Posterior vena cava (tissue), 2 donors: ENCODE data around the gene ASB4. TPM values are rescaled to one million over a fixed set of nuclear protein-coding genes. Genes with fewer than 3 reads are reported as not detected.

ENCODE experiments used
- DNase-seq: peaks from one replicate; pipeline ENCODE4 v3.0.0-alpha.2; 2020; ENCODE audit warnings: low spot score
- intact Hi-C, 2 donors: fragments of 100-400 bp; cut with DNase I; formaldehyde crosslinking; loops; one replicate each; pipeline versions ENCODE4 v1.14.1 to v1.14.2; 2022 to 2023
- total RNA-seq, 2 donors: library from RNA; stranded (reverse); fragmentation: NEBNext Ultra II Directional; extraction: Animal tissue kit (Norgen Biotek cat#: 25700); gene quantifications; one replicate each; pipeline ENCODE4 v1.2.1, GENCODE V29; 2021
- donor health status: DM: yes; HTN: yes; CAD: no.
- donor health status: DM: yes; HTN: yes; CAD: no.

ASB4 gene
- total RNA-seq, 2 donors from 2014 or later = 0.24 TPM; not detected in 1

GRCh38 chr7:95511716-95512260, 26.0 kb downstream of the ASB4 start:
- intact Hi-C loops = loop anchor here (5.0 kb wide), 1 partner anchor 181 kb away; no protein-coding TSS in a partner anchor
- peak; percentile 83 for DNase-seq

DNA sequence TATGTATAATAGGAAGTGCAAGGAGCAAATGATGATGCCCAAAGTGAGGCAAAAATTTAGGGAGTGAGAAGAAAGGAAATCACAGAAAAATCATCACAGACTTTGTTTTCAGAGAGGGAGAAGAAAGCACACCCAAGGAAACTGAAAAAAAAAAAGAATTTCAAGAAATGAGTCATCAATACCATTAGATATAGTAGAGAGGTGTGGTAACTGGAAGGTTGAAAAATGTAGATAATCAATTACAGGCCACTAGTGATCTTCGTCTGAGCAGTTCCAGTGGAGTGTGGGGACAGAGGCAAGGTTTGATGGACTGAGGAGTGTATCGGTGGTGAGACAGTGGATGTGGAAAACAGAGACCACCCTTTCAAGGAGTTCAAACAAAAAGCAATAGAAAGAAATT, 31.7 kb downstream of the ASB4 start:
- DNase-seq = no peak
- intact Hi-C loops = no loop called here

GRCh38 chr7:95517870-95518269, 32.1 kb downstream of the ASB4 start:
- intact Hi-C loops = no loop called here
- DNase-seq = no peak

GRCh38 chr7:95520136-95520535, 34.4 kb downstream of the ASB4 start:
- no peak for DNase-seq
- intact Hi-C loops = no loop called here

- intact Hi-C loops = loop anchor here in 1 of 2 donors (5.0 kb wide), 1 partner anchor 162 kb away; no protein-coding TSS in a partner anchor
- no peak for DNase-seq
Observed at GRCh38 chr7:95525503-95525902, 39.8 kb downstream of the ASB4 start.

DNA sequence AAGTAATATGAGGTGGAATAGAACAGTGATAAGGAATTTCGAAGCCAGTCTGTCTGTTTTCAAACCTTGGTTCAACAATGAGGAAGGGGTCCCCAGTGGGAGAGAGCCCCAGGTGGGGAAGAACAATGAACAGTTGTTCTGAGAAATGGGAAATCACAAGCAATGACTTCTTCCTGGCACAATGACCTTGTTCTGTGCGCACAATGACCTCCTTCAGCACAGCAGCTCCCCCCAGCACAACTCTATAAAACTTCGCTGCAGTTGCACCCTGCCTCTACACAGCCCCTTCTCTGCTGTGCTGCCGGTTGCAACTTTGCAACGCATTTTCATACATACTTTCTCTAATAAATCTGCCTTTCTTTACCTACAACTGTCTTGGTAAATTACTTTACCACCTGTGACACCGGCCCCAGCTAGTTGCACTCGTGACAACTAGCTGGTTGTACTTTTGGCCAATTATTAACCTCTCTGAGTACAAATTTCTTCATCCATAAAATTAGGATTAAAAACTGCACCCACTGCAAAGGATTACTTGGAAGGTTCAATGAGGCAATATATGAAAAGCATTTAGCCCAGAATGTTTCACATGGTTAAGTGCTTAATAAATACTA, 40.5 kb downstream of the ASB4 start:
- DNase-seq = no peak
- intact Hi-C loops = loop anchor here (2.0 to 5.0 kb wide), 2 partner anchors 161 kb away; no protein-coding TSS in a partner anchor

- no peak for DNase-seq
- intact Hi-C loops = loop anchor here (2.0 to 5.0 kb wide), 2 partner anchors 160 kb away; no protein-coding TSS in a partner anchor
Observed at GRCh38 chr7:95527033-95527775, 41.5 kb downstream of the ASB4 start.

GRCh38 chr7:95527776-95528250, 42.1 kb downstream of the ASB4 start:
- intact Hi-C loops = loop anchor here (2.0 to 5.0 kb wide), 2 partner anchors 159 kb away; no protein-coding TSS in a partner anchor
- DNase-seq = no peak

GRCh38 chr7:95529701-95530100, 44.0 kb downstream of the ASB4 start:
- intact Hi-C loops = loop anchor here (5.0 kb wide), 2 partner anchors 68 to 158 kb away; partner anchors contain the start of gene PDK4 (in 1 of the 2)
- DNase-seq = no peak

DNA sequence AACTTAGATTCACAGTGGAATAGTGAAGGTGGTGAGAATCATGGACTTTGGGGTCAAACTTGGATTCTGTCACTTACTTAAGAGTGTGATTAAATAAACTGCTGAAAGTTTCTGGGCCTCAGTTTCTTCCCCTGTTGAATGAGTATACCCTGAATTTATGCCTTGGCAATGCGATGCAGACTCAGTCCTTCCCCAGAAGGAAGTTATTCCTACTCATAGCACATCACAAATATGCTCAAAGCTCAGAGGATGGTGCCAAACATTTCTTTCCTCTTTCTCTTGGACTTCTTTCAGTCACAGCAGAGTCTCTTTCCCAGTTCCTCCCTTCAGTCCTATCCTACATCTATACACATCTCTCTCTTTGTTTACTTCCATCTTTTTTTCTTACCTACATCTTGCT, 45.1 kb downstream of the ASB4 start:
- intact Hi-C loops = loop anchor here in 1 of 2 donors (5.0 kb wide), 1 partner anchor 66 kb away; the partner anchor contains the start of gene PDK4
- no peak for DNase-seq

DNA sequence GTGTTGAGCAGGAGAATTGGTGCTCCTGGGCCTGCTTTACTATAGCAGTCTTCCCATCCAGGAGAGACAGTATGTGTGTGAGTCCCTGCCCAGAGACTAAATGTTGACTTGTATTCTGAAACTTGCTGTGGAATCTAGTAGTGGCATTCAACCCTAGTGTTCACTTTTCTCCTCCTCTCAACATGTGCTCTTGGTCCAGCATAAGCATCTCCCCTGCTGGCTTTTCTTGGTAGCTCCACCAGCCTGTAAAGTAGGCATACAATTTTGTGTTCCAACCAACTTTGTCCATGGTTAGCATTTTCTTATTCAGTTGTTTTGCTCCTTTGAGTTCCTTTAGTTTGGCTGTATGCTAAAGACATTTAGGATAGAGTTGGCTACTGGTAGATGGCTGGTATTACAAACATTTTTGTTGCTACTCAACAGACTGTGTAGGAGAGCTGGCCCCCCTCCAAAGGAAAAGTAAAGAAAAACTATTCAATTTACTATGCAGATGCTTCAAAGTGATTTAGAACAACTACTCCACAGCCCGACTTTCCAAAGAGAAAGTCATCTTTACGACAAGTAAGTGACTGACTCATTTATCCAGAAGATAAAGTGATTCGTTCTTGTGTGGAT, 46.0 kb downstream of the ASB4 start:
- intact Hi-C loops = loop anchor here in 1 of 2 donors (5.0 kb wide), 1 partner anchor 66 kb away; the partner anchor contains the start of gene PDK4
- DNase-seq = no peak

DNA sequence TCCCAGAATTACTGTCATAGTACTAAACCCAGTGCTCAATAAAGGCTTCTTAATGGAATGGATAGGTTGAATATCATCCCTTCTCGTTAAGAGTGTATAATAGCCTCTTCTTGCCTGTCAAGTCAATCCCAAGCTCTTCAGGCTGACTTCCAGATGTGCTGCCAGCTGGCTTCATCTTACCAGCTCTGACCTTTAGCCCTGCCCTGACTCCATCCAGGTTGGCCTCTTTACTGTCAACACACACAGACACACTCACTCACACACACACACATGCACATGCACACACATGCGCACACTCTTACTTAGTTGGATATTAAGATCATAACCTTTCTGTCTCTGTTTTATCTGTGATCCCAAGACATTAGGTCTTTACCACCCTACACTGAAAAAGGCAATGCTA, 49.1 kb downstream of the ASB4 start:
- no peak for DNase-seq
- intact Hi-C loops = loop anchor here in 1 of 2 donors (5.0 kb wide), 1 partner anchor 63 kb away; the partner anchor contains the start of gene PDK4

DNA sequence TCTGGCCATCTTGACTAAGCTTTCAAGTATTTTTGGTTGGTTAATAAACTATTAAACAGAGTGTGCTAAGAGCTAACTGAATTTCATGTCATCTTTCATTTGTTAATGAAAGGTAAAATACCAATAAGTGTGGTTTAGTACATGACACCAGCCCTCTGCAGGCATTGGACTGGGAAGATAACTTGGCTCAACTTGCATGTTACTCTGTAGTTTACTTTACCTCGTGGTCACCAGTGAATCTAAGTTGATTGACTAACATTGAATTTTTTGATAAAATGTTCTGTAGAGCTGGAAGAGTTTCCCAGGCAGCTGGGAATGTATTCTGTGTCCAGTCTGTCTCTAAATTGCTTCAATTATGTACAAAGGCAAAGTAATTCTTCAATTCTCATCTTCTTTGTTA, 49.9 kb downstream of the ASB4 start:
- intact Hi-C loops = no loop called here
- DNase-seq = no peak

- intact Hi-C loops = no loop called here
- no peak for DNase-seq
Observed at GRCh38 chr7:95536656-95537311, 51.0 kb downstream of the ASB4 start.

DNA sequence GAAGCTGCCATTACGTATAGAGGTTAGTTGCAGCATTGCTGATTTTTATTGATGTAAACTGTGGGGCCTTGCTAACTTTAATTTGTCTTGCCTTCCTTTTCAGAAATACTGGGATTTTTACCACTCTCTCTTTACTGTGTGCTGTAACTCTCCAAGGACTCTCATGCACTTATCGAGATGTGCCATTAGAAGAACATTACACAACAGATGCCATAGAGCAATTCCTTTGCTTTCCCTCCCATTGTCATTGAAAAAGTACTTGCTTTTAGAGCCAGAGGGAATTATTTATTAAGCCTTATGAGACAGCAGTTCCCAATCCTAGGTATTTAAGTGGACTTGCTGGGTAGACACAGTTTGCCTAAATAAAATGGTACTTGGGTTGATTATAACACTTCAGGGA, 51.7 kb downstream of the ASB4 start:
- intact Hi-C loops = no loop called here
- no peak for DNase-seq

DNA sequence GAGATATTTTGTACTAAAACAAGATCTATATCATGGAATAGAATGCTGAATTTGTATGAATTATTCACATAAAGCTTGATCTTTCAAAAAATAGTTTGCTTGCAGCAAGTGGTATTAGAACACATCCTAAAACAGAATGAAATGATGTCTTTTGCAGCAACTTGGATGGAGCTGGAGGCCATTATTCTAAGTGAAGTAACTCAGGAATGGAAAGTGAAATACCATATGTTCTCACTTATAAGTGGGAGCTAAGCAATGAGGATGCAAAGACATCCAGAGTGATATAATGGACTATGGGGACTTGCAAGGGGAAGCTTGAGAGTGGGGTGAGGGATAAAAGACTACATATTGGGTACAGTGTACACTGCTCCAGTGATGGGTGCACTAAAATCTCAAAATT, 53.7 kb downstream of the ASB4 start:
- DNase-seq = no peak
- intact Hi-C loops = no loop called here

GRCh38 chr7:95540366-95540765, 54.6 kb downstream of the ASB4 start:
- intact Hi-C loops = no loop called here
- no peak for DNase-seq

DNA sequence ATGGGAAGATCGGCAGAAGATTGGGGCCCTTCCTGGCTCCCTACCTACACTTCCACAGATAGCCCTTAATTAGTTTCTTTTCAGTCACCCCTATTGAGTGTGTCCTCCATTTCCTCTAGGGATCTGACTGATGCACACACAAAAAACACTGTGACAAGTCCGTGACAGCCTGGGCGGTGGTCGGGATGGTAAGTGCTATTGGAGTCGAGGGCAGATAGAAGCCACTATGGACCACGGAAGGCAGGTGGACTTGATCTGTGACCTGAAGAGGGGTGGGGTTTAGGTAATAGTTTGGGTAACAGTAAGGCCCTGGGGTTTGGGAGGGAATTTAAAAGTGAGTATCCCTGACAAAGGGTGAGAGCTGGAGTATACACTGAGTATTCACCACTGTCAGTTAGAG, 57.6 kb downstream of the ASB4 start:
- intact Hi-C loops = no loop called here
- no peak for DNase-seq

DNA sequence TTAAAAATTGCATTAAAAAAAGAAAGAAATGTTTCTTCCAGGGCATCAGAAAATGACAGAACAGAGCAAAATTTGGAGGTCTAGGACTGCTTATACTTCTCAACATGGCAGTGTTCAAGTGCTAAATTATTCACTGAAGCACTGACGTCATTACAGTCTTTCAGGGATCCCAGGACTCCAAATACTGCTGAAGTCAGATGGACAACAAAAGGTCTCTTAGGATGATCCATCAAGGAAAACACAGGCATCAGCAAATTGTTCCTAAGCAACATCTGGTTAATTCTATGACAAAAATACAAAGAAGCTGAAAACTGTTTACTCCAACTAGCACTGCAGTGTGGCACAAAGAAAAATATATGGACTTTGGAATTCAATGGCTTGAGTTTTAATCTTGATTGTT, 58.4 kb downstream of the ASB4 start:
- intact Hi-C loops = no loop called here
- DNase-seq = no peak
